H9 (cell line): Measurements from ENCODE around the gene REXO4. TPM values are rescaled to one million over a fixed set of nuclear protein-coding genes. Genes with fewer than 3 reads are reported as not detected.

Source experiments
- DNase-seq: peaks from one replicate; pipeline ENCODE4 v3.0.0-alpha.2; 2017
- H2AFZ ChIP-seq: one replicate; pipeline ENCODE4 v1.6.1; 2013; ENCODE audit warnings: mild to moderate bottlenecking, low read length, control low read depth, moderate library complexity
- H2AK5ac ChIP-seq: 2 replicates; pipeline ENCODE4 v1.6.1; 2013; ENCODE audit warnings: low read length, control low read depth, mixed read lengths; ENCODE audit not compliant: insufficient read length
- H2BK120ac ChIP-seq: one replicate; pipeline ENCODE4 v1.6.1; 2013; ENCODE audit warnings: low read depth, mild to moderate bottlenecking, low read length, control low read depth, inconsistent platforms; ENCODE audit not compliant: poor library complexity, severe bottlenecking
- H2BK12ac ChIP-seq: 2 replicates; pipeline ENCODE4 v1.6.1; 2013; ENCODE audit warnings: low read length, control low read depth, mixed read lengths, low read depth; ENCODE audit not compliant: insufficient read length
- H2BK15ac ChIP-seq: 2 replicates; pipeline ENCODE4 v1.6.1; 2013; ENCODE audit warnings: low read depth, low read length, control low read depth
- H2BK20ac ChIP-seq: one replicate; pipeline ENCODE4 v1.6.1; 2013; ENCODE audit warnings: low read depth, mild to moderate bottlenecking, low read length, control low read depth, inconsistent platforms; ENCODE audit not compliant: poor library complexity, severe bottlenecking
- H2BK5ac ChIP-seq: 2 replicates; pipeline ENCODE4 v1.6.1; 2013; ENCODE audit warnings: low read length, control low read depth, mixed read lengths; ENCODE audit not compliant: insufficient read length
- H3K14ac ChIP-seq: 2 replicates; pipeline ENCODE4 v1.6.1; 2013; ENCODE audit warnings: low read length, control low read depth; ENCODE audit not compliant: insufficient read depth
- H3K18ac ChIP-seq: 2 replicates; pipeline ENCODE4 v1.6.1; 2013; ENCODE audit warnings: low read depth, mild to moderate bottlenecking, mixed read lengths, low read length, control low read depth; ENCODE audit not compliant: insufficient read length
- H3K23ac ChIP-seq: 2 replicates; pipeline ENCODE4 v1.6.1; 2013; ENCODE audit warnings: low read length, control low read depth, mixed read lengths, low read depth; ENCODE audit not compliant: insufficient read length
- H3K23me2 ChIP-seq: 2 replicates; pipeline ENCODE4 v1.6.1; 2013; ENCODE audit warnings: low read depth, mild to moderate bottlenecking, mixed read lengths, low read length, control low read depth; ENCODE audit not compliant: insufficient read length, poor library complexity, severe bottlenecking
- H3K27ac ChIP-seq: 2 replicates; pipeline ENCODE4 v1.5.1; 2013; ENCODE audit warnings: low read length, control low read depth, mixed read lengths, low read depth; ENCODE audit not compliant: insufficient read length
- H3K27me3 ChIP-seq: 2 replicates; pipeline ENCODE4 v1.6.1; 2013; ENCODE audit warnings: low read length, control low read depth, inconsistent platforms; ENCODE audit not compliant: insufficient read depth
- H3K4ac ChIP-seq: 2 replicates; pipeline ENCODE4 v1.6.1; 2013; ENCODE audit warnings: low read depth, mild to moderate bottlenecking, control low read depth, inconsistent platforms, low read length, moderate library complexity
- H3K4me1 ChIP-seq: 2 replicates; pipeline ENCODE4 v1.6.1; 2013; ENCODE audit warnings: low read length, control low read depth, inconsistent platforms; ENCODE audit not compliant: insufficient read depth
- H3K4me2 ChIP-seq: 2 replicates; pipeline ENCODE4 v1.6.1; 2013; ENCODE audit warnings: low read length, control low read depth, mixed read lengths; ENCODE audit not compliant: insufficient read length, insufficient read depth
- H3K56ac ChIP-seq: 2 replicates; pipeline ENCODE4 v1.6.1; 2013; ENCODE audit warnings: low read depth, mild to moderate bottlenecking, mixed read lengths, low read length, control low read depth; ENCODE audit not compliant: insufficient read length
- H3K79me1 ChIP-seq: 2 replicates; pipeline ENCODE4 v1.6.1; 2013; ENCODE audit warnings: low read depth, mild to moderate bottlenecking, moderate library complexity, low read length, control low read depth, inconsistent platforms; ENCODE audit not compliant: insufficient read depth, poor library complexity, severe bottlenecking
- H3K79me2 ChIP-seq: 2 replicates; pipeline ENCODE4 v1.6.1; 2013; ENCODE audit warnings: low read length, control low read depth, inconsistent platforms; ENCODE audit not compliant: insufficient read depth
- H3K9ac ChIP-seq: 2 replicates; pipeline ENCODE4 v1.6.1; 2013; ENCODE audit warnings: low read length, control low read depth, mixed read lengths; ENCODE audit not compliant: insufficient read length; ENCODE audit errors: extremely low read depth
- H3K9me3 ChIP-seq: one replicate; pipeline ENCODE4 v1.6.1; 2013; ENCODE audit warnings: low read depth, low read length, inconsistent platforms; ENCODE audit not compliant: control insufficient read depth
- H3T11ph ChIP-seq: one replicate; pipeline ENCODE4 v1.6.1; 2013; ENCODE audit warnings: mild to moderate bottlenecking, low read length, control low read depth, inconsistent platforms
- H4K20me1 ChIP-seq: one replicate; pipeline ENCODE4 v1.6.1; 2013; ENCODE audit not compliant: control insufficient read depth, insufficient read length, insufficient read depth
- H4K5ac ChIP-seq: 2 replicates; pipeline ENCODE4 v1.6.1; 2013; ENCODE audit warnings: low read depth, mild to moderate bottlenecking, mixed read lengths, low read length, control low read depth; ENCODE audit not compliant: insufficient read length
- H4K8ac ChIP-seq: replicated peaks from 2 replicates; pipeline ENCODE4 v1.6.1; 2013; ENCODE audit warnings: low read length, control low read depth, mixed read lengths, low read depth; ENCODE audit not compliant: insufficient read length
- H4K91ac ChIP-seq: 2 replicates; pipeline ENCODE4 v1.6.1; 2013; ENCODE audit warnings: low read depth, mild to moderate bottlenecking, moderate library complexity, mixed read lengths, low read length, control low read depth; ENCODE audit not compliant: insufficient read length
- H3K27ac Mint-ChIP-seq, 3 experiments: 2 replicates in 2 of 3; 3 replicates in 1 of 3; pipeline ENCODE4 v1.8.0; 2020 to 2021; ENCODE audit warnings: mixed read lengths in 3 of 3, mild to moderate bottlenecking in 1 of 3, moderate library complexity in 1 of 3
- H3K27me3 Mint-ChIP-seq: 2 replicates; pipeline ENCODE4 v1.8.0; 2021; ENCODE audit warnings: low read depth, mild to moderate bottlenecking, moderate library complexity, mixed read lengths
- H3K36me3 Mint-ChIP-seq, 3 experiments: 2 replicates in 2 of 3; 3 replicates in 1 of 3; pipeline ENCODE4 v1.8.0; 2020 to 2021; ENCODE audit warnings: low read depth in 3 of 3, mixed read lengths in 3 of 3; ENCODE audit not compliant: insufficient read depth in 1 of 3
- H3K4me1 Mint-ChIP-seq, 2 experiments: 2 replicates each; pipeline ENCODE4 v1.8.0; 2020; ENCODE audit warnings: mixed read lengths in 2 of 2
- H3K4me3 Mint-ChIP-seq, 2 experiments: 2 replicates in 1 of 2; 3 replicates in 1 of 2; pipeline ENCODE4 v1.8.0; 2020 to 2021; ENCODE audit warnings: mild to moderate bottlenecking in 2 of 2, mixed read lengths in 2 of 2, moderate library complexity in 1 of 2
- H3K9me3 Mint-ChIP-seq, 2 experiments: 2 replicates in 1 of 2; 3 replicates in 1 of 2; pipeline ENCODE4 v1.8.0; 2020; ENCODE audit warnings: mild to moderate bottlenecking in 2 of 2, mixed read lengths in 2 of 2, moderate library complexity in 1 of 2
- CTCF ChIP-seq: fragments of 200-600 bp; sonication (generic); conservative IDR thresholded peaks from 3 replicates; pipeline ENCODE4 v1.8.0; 2021; ENCODE audit warnings: antibody characterized with exemption, mild to moderate bottlenecking
- WGBS: extraction: QIAGEN DNeasy Blood & Tissue Kit; methylation state at CpG from one replicate; pipeline ENCODE4 v1.1.7; 2013; ENCODE audit warnings: missing lambda C conversion rate, low lambda C conversion rate, mixed read lengths; ENCODE audit not compliant: insufficient read length; ENCODE audit errors: extremely low coverage; 5-methylcytosine and 5-hydroxymethylcytosine counted together
- total RNA-seq: library from RNA; stranded (reverse); gene quantifications from 2 replicates; pipeline ENCODE4 v1.2.1, GENCODE V29; 2021

The REXO4 gene
- total RNA-seq, 1 experiment from 2014 or later: 35.2 TPM

DNA sequence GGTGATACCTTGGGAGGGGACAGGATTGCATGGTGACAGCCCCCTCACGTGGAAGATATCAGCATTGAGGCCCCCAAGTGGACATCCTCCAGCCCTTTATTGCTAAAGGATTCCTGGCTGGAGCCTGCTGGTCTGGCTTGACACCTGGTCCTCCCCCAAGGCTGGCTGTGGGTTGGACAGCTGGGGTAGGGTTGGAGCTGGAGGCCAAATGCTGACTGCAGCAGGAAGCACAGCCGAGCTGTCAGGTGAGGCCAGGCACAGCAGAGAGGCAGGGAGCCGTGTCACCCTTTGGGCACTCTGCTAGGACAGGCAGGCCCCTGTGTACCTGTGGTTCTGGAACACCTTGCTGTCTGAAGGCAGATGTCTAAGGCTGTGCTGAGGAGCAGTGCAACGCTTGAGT, 44.2 kb upstream of the REXO4 start:
- Histone ChIP-seq H3K23me2 (peaks cover 13% of the 10 kb centered on the region), H3K23ac (no peak overlapping the region), H2BK5ac (no peak overlapping the region), H3K79me2 (no peaks in the 10 kb centered on the region), H3K9me3 (no peaks in the 10 kb centered on the region), H3K27ac (no peak overlapping the region), H3K4me1 (peaks cover 7% of the 10 kb centered on the region; the same call in 1 of the 2 replicates), H2BK15ac (no peak overlapping the region), H3K27me3 (no peaks in the 10 kb centered on the region), H3K56ac (no peak overlapping the region), H4K5ac (no peak overlapping the region), H4K20me1 (peaks cover 2% of the 10 kb centered on the region), H2AFZ (no peak overlapping the region), H4K8ac (no peak overlapping the region), H2AK5ac (no peak overlapping the region), H4K91ac (no peak overlapping the region), H3K18ac (no peak overlapping the region), H3K79me1 (no peaks in the 10 kb centered on the region), H2BK12ac (no peak overlapping the region), H2BK20ac (no peak overlapping the region), H3K14ac (no peak overlapping the region), H3T11ph (no peak overlapping the region), H3K4me2 (no peak overlapping the region), H2BK120ac (no peak overlapping the region), H3K4ac (no peak overlapping the region), H3K9ac (no peak overlapping the region)
- H3K36me3 Mint-ChIP-seq: peaks cover 0 to 14% (median 5%) of the 10 kb centered on the region in 3 experiments; a peak in 4 of 7 replicates
- H3K4me1 Mint-ChIP-seq: peaks cover 16 to 31% of the 10 kb centered on the region in 2 experiments
- no peak overlapping the region; a peak in 1 of 5 replicates for H3K4me3 Mint-ChIP-seq
- TF ChIP-seq CTCF: no peak
- H3K27me3 Mint-ChIP-seq: peaks cover 7% of the 10 kb centered on the region; the same call in 1 of the 2 replicates
- no CpG with 5 or more reads among the region's 4 CpGs for WGBS
- DNase-seq: no peak
- no peak overlapping the region for H3K27ac Mint-ChIP-seq
- no peaks in the 10 kb centered on the region; a peak in 1 of 5 replicates for H3K9me3 Mint-ChIP-seq
